Endothelial cell of umbilical vein (primary cell): Measurements from ENCODE around the gene COL21A1. TPM values are rescaled to one million over a fixed set of nuclear protein-coding genes. Genes with fewer than 3 reads are reported as not detected.

ENCODE experiments used
- BruUV-seq: library from RNA; stranded (reverse); fragments of 400-500 nt; replicated peaks from 2 replicates; lab custom pipeline; 2021; lab: Mats Ljungman, UMichigan
- CTCF ChIA-PET: fragments of 300-600, 350-600 bp; sonication (Branson Sonifier 250); formaldehyde crosslinking; loops from one replicate; lab custom pipeline; 2021; ENCODE audit warnings: antibody characterized with exemption, inconsistent platforms; lab: Charles Lee
- POLR2A ChIA-PET: fragments of 300-600, 350-600 bp; sonication (Branson Sonifier 250); formaldehyde crosslinking; loops from one replicate; lab custom pipeline; 2021; ENCODE audit warnings: antibody characterized with exemption, inconsistent platforms; lab: Charles Lee
- DNase-seq: peaks from one replicate; pipeline ENCODE4 v3.0.0-alpha.2; 2011; ENCODE audit warnings: low read depth, low spot score
- FAIRE-seq: peaks from 2 replicates; lab custom pipeline; 2011; peaks lifted over from hg19 to GRCh38; lab: Jason Lieb, UNC
- H2AFZ ChIP-seq: 2 replicates; pipeline ENCODE4 v1.6.0; 2012; ENCODE audit warnings: low read depth, low read length, control low read depth, inconsistent platforms
- H3K27ac ChIP-seq: 2 replicates; pipeline ENCODE4 v1.5.1; 2011; ENCODE audit warnings: low read depth, mild to moderate bottlenecking, control low read depth, low read length, moderate library complexity; ENCODE audit not compliant: insufficient read depth
- H3K27me3 ChIP-seq, 2 experiments: 2 replicates each; pipeline versions ENCODE4 v1.6.0 to v1.6.1; 2011; ENCODE audit warnings: low read length in 2 of 2, mixed read lengths in 1 of 2; ENCODE audit not compliant: control insufficient read depth in 2 of 2, insufficient read depth in 2 of 2
- H3K36me3 ChIP-seq, 2 experiments: 2 replicates in 1 of 2; 3 replicates in 1 of 2; pipeline ENCODE4 v1.5.1; 2011; ENCODE audit warnings: low read length in 2 of 2, mild to moderate bottlenecking in 1 of 2, moderate library complexity in 1 of 2; ENCODE audit not compliant: control insufficient read depth in 2 of 2, insufficient read depth in 2 of 2; ENCODE audit errors: extremely low read depth in 1 of 2
- H3K4me1 ChIP-seq: 3 replicates; pipeline ENCODE4 v1.5.1; 2011; ENCODE audit warnings: mild to moderate bottlenecking, low read length; ENCODE audit not compliant: control insufficient read depth, insufficient read depth; ENCODE audit errors: extremely low read depth
- H3K4me2 ChIP-seq: 2 replicates; pipeline ENCODE4 v1.6.1; 2011; ENCODE audit warnings: low read length, control low read depth, mixed read lengths; ENCODE audit not compliant: insufficient read depth
- H3K4me3 ChIP-seq, 3 experiments: fragments of 200-600 bp in 1 of 3; sonication (generic), shearing (Covaris generic) in 1 of 3; replicated peaks in 1 of 3; 2 replicates each; pipeline ENCODE4 v1.5.1; 2011 to 2016; ENCODE audit warnings: control low read depth in 3 of 3, low read length in 3 of 3, mild to moderate bottlenecking in 2 of 3, inconsistent platforms in 1 of 3, low read depth in 1 of 3, moderate library complexity in 1 of 3; ENCODE audit not compliant: insufficient read depth in 1 of 3
- H3K79me2 ChIP-seq: 2 replicates; pipeline ENCODE4 v1.6.0; 2012; ENCODE audit warnings: low read length, inconsistent platforms; ENCODE audit not compliant: control insufficient read depth, insufficient read depth
- H3K9ac ChIP-seq: replicated peaks from 2 replicates; pipeline ENCODE3; 2011; ENCODE audit warnings: low read length, control low read depth; ENCODE audit not compliant: insufficient read depth; ENCODE audit errors: extremely low read depth
- H3K9me1 ChIP-seq: replicated peaks from 3 replicates; pipeline ENCODE4 v1.6.0; 2011; ENCODE audit warnings: mild to moderate bottlenecking, low read length; ENCODE audit not compliant: control insufficient read depth, insufficient read depth; ENCODE audit errors: extremely low read depth
- H3K9me3 ChIP-seq: replicated peaks from 2 replicates; pipeline ENCODE4 v1.5.1; 2012; ENCODE audit warnings: low read length, inconsistent platforms; ENCODE audit not compliant: control insufficient read depth, insufficient read depth
- H4K20me1 ChIP-seq: replicated peaks from 2 replicates; pipeline ENCODE3; 2011; ENCODE audit warnings: mild to moderate bottlenecking, low read length; ENCODE audit not compliant: control insufficient read depth, insufficient read depth; ENCODE audit errors: extremely low read depth
- CTCF ChIP-seq, 2 donors: IDR thresholded peaks; 1 replicate in 1 of 2; 2 replicates in 1 of 2; pipeline ENCODE4 v1.5.1; 2011; ENCODE audit warnings: low read length in 2 of 2, mild to moderate bottlenecking in 2 of 2, moderate library complexity in 2 of 2, control low read depth in 1 of 2, inconsistent platforms in 1 of 2, low read depth in 1 of 2; ENCODE audit not compliant: insufficient read depth in 1 of 2; ENCODE audit errors: extremely low read depth in 1 of 2
- EZH2 ChIP-seq: IDR thresholded peaks from 2 replicates; pipeline ENCODE4 v1.6.1; 2012; ENCODE audit warnings: borderline replicate concordance, low read depth, mild to moderate bottlenecking, moderate library complexity, low read length, inconsistent platforms; ENCODE audit not compliant: severe bottlenecking
- FOS ChIP-seq: IDR thresholded peaks from 2 replicates; pipeline ENCODE4 v1.6.1; 2011; ENCODE audit warnings: mild to moderate bottlenecking, low read length, moderate library complexity, borderline replicate concordance; ENCODE audit not compliant: insufficient read depth
- GATA2 ChIP-seq: IDR thresholded peaks from 2 replicates; pipeline ENCODE4 v1.7.0; 2011; ENCODE audit warnings: low read depth, mild to moderate bottlenecking, moderate library complexity, mixed read lengths, low read length; ENCODE audit not compliant: insufficient read length, insufficient read depth
- JUN ChIP-seq: IDR thresholded peaks from 2 replicates; pipeline ENCODE4 v1.6.1; 2011; ENCODE audit warnings: borderline replicate concordance, low read depth; ENCODE audit not compliant: insufficient read length, insufficient read depth
- MYC ChIP-seq: IDR thresholded peaks from one replicate; pipeline ENCODE4 v1.6.1; 2011; ENCODE audit warnings: mild to moderate bottlenecking, low read depth, low read length
- POLR2A ChIP-seq: IDR thresholded peaks from 2 replicates; pipeline ENCODE4 v1.6.1; 2012; ENCODE audit warnings: low read depth, mild to moderate bottlenecking, control low read depth, low read length
- POLR2AphosphoS5 ChIP-seq: IDR thresholded peaks from 2 replicates; pipeline ENCODE4 v1.6.1; 2012; ENCODE audit warnings: low read depth, mild to moderate bottlenecking, control low read depth, low read length, moderate library complexity; ENCODE audit not compliant: insufficient read depth
- dilution Hi-C: fragments of 300-500 bp; cut with MboI; formaldehyde crosslinking; loops from one replicate; pipeline ENCODE4 v1.15.0; 2019; ENCODE audit warnings: low sequenced_read_pairs; ENCODE audit not compliant: extremely low pct_ligation_motif_present
- intact Hi-C: fragments of 100-400 bp; cut with micrococcal nuclease; formaldehyde crosslinking; loops from one replicate; pipeline ENCODE4 v1.10.0; 2022
- polyA plus RNA-seq, 4 experiments: library from polyadenylated mRNA; depleted of rRNA in 3 of 4; stranded (reverse) in 3 of 4; unstranded in 1 of 4; fragments of >200 nt; gene quantifications; 2 replicates each; pipeline versions ENCODE4 v1.2.1 to v1.2.3, GENCODE V29; 2011 to 2012; ENCODE audit warnings: missing spikeins in 1 of 4
- total RNA-seq: library from RNA; stranded (reverse); gene quantifications from 2 replicates; pipeline ENCODE4 v1.2.3, GENCODE V29; 2021
- TF ChIP-seq, protein P1 (sequence below): IDR thresholded peaks from 2 replicates; pipeline ENCODE4 v1.6.1; 2011; ENCODE audit not compliant: insufficient read depth, insufficient read length

COL21A1 gene
- total and polyA plus RNA-seq, 2 donors (not counting 3 experiments of a cell fraction or from before 2014, with no cell fraction given) = 0.22 to 1.4 TPM

DNA sequence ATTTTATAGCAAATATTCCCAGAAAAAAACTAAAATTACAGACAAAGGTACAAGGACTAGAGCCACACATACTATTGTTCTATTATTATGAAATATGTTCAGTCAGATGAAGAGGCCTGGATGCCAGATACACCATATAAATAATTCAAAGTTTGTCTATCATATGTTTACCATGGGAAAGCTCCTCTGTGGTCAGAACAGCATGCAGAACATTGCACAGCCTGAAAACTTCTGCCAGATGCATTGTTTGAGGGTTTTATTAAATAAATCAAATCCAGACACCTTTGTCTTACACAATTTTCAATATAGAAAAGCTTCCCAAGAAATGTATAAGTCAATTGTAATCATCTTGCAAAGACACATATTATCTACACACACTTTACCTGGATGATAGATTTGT, 35.0 kb upstream of the COL21A1 start:
- no peaks in the 10 kb centered on the region for H3K36me3 ChIP-seq
- FAIRE-seq (no peak), DNase-seq (no peak)
- H3K4me1 ChIP-seq = no peaks in the 10 kb centered on the region
- no peak overlapping the region for H3K27ac ChIP-seq
- no peaks in the 10 kb centered on the region for H3K27me3 ChIP-seq
- ChIA-PET POLR2A (no interaction called here), CTCF (interaction anchor here (1.2 to 3.9 kb wide), 2 partner anchors 9 to 51 kb away, joined by 3 to 16 read pairs; no protein-coding TSS in a partner anchor)
- dilution Hi-C loops = no loop called here
- no peaks in the 10 kb centered on the region for H3K9me3 ChIP-seq
- no peak overlapping the region for H2AFZ ChIP-seq
- H3K9me1 ChIP-seq = no peaks in the 10 kb centered on the region
- H4K20me1 ChIP-seq = no peaks in the 10 kb centered on the region
- TF ChIP-seq, protein P1, sequence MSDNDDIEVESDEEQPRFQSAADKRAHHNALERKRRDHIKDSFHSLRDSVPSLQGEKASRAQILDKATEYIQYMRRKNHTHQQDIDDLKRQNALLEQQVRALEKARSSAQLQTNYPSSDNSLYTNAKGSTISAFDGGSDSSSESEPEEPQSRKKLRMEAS = no peak
- TF ChIP-seq EZH2 (no peak), POLR2AphosphoS5 (no peak), GATA2 (no peak)
- H3K79me2 ChIP-seq = no peaks in the 10 kb centered on the region
- H3K4me2 ChIP-seq = no peak overlapping the region
- intact Hi-C loops = no loop called here
- H3K4me3 ChIP-seq = no peak overlapping the region
- no peak overlapping the region for H3K9ac ChIP-seq
- BruUV-seq = no TSS peak

DNA sequence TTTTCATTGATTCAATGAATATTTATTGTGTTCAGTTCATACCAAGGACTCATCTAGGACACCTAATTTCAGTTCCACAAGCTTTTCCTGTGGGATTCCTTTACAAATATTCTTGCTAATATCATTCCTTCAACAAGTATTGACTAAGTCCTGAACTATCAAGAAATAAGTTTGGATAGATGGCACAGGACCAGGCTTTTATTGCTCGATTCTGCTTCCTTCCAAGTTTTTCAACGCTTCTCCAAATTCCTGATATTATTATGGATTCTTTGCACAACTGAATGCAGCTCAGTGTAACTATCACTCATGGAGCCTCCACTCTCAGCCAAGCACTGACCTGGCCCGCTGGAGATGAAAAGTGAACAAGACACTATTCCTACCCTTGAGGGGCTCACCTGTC, 32.7 kb upstream of the COL21A1 start:
- DNase-seq (no peak), FAIRE-seq (no peak)
- dilution Hi-C loops = no loop called here
- POLR2A ChIA-PET = no interaction called here
- TF ChIP-seq, protein P1 = no peak
- TF ChIP-seq POLR2A (no peak), EZH2 (no peak), POLR2AphosphoS5 (no peak), FOS (no peak), GATA2 (no peak), CTCF (IDR thresholded peaks at IDR 0.05; ENCODE audit: extremely low read depth in 1 of 2, insufficient read depth in 1 of 2, low read depth in 1 of 2, low read length in 2 of 2) (no peak), MYC (no peak), JUN (no peak)
- H3K4me2 ChIP-seq = no peak overlapping the region
- H3K27me3 ChIP-seq = no peaks in the 10 kb centered on the region
- intact Hi-C loops = no loop called here
- H3K9me1 ChIP-seq = no peaks in the 10 kb centered on the region
- H3K36me3 ChIP-seq = no peaks in the 10 kb centered on the region
- no peak overlapping the region for H3K9ac ChIP-seq
- H3K27ac ChIP-seq = no peak overlapping the region
- no TSS peak for BruUV-seq
- no peak overlapping the region for H2AFZ ChIP-seq
- no peaks in the 10 kb centered on the region for H3K9me3 ChIP-seq
- no peaks in the 10 kb centered on the region for H3K79me2 ChIP-seq
- no peaks in the 10 kb centered on the region for H3K4me1 ChIP-seq
- CTCF ChIA-PET = interaction anchor here (3.9 kb wide), 1 partner anchor 12 kb away, joined by 16 read pairs; no protein-coding TSS in a partner anchor
- no peak overlapping the region for H3K4me3 ChIP-seq
- no peaks in the 10 kb centered on the region for H4K20me1 ChIP-seq
